ENCODE data around the gene GTPBP1. TPM values are rescaled to one million over a fixed set of nuclear protein-coding genes. Genes with fewer than 3 reads are reported as not detected.

GTPBP1 gene
- 5.4 to 11.2 TPM (median 10.0 TPM) in 5 replicates for total RNA-seq (2022; extraction: Qiagen RNA extraction; ENCODE audit: low read depth)

GRCh38 chr22:38705235-38706100, at the start of gene GTPBP1:
Gene GTPBP1, plus strand, starts transcription at chr22:38705944. Its CDS starts 12 bp downstream, at chr22:38705956.

GRCh38 chr22:38656256-38657044, 49.3 kb upstream of the GTPBP1 start, which contains the start of the genes CBY1 and FAM227A:
Gene CBY1, plus strand, starts transcription at chr22:38656638. Its CDS starts 11,417 bp downstream, at chr22:38668055.
Gene FAM227A, minus strand, starts transcription at chr22:38656392. Its CDS starts 6,224 bp downstream, at chr22:38650168.

DNA sequence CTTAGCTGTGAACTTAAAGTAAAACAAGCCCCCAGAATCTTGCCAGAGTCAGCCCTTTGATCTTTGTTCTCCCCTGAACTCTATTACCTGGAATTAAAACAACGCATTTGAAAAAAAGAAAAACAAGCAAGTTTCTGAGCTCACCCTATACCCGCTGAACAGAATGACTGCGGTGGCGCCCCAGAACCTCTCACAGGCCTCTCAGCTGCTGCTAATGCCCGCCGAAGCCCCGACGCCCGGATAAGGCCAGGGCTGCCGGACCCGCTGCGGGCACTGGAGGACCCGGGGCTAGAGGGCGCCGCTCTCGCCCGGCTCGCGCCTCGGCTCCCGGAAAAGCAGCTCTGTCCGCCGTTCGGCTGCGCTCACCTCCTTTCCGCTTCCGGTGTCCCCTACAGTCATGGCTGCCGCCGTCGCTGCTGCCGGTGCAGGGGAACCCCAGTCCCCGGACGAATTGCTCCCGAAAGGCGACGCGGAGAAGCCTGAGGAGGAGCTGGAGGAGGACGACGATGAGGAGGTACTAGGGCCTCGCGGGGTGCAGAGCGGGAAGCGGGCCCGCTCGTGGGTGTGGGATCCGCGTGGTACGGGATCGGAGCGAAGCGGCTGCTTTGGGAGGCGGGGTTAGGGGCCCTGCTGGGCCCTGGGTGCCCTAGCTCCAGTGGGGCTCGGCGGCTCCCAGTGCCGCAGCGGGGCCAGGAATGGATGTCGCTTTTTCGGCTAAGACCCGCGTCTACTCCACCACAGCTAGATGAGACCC, 24.0 kb upstream of the GTPBP1 start, which contains the start of gene TOMM22:
Gene TOMM22 (plus strand): TSS at position 376 of the 754 bp plus-strand sequence. CDS start 22 bp downstream, at position 398.

DNA sequence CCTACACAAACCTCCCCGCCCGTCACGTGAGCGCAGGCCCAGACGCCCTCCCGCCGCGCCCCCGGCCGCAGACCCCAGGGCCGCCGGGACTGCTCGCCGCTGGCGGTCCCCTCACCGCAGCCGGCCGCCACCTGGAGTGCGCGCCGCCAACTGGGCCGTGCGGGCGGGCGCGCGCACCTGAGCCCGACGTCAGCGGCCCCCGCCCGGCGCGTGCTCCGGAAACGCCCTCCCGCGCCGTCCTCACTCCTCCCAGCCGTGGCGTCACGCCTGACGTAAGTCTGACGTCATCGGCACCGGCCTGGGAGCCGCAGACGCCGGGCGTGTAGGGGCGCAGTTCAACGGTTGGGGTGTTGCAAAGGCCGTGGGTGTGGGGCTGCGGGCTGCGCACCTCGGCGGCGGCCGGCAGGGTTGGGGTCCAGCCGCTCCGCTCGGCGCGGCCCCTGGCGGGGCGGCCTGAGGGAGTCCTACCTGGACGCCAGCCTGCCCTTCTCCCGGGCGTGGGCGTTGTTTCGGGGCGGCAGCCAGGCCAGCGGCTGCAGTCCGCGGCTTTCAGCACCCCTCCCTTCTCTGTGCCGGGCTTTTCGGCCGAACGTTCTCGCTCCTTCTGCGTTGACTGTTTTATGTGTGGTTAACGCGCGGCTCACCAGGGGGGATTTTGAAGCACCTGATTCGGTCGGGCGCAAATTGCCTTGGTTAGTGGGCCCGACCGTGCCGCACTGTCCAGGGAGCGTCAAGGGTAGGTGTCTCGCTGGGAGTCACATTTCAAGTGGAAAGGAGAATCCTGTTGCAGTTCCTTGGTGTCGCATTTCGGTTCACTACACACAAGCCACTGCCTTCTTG, 4.7 kb upstream of the GTPBP1 start, which contains the start of gene JOSD1:
Gene JOSD1 (minus strand): TSS at position 155 of the 840 bp plus-strand sequence. CDS start 956 bp downstream, outside the sequence.

GRCh38 chr22:38755911-38756532, 50.3 kb downstream of the GTPBP1 start, which contains the start of gene SUN2:
Gene SUN2, minus strand, starts transcription at chr22:38755998. Its CDS starts 3,370 bp downstream, at chr22:38752628.

Other genes with a start within 250 kb of the GTPBP1 start
- gene KDELR3, start 237.8 kb upstream of the GTPBP1 start, total RNA-seq (2022; extraction: Qiagen RNA extraction; ENCODE audit: low read depth): 15.5 to 23.2 TPM (median 18.7 TPM) in 5 replicates
- 86.7 to 106 TPM (median 94.2 TPM) in 5 replicates for gene DDX17, start 199.6 kb upstream of the GTPBP1 start, total RNA-seq (2022; extraction: Qiagen RNA extraction; ENCODE audit: low read depth)
- gene DMC1, start 135.8 kb upstream of the GTPBP1 start, total RNA-seq (2022; extraction: Qiagen RNA extraction; ENCODE audit: low read depth): 2.4 to 5.4 TPM (median 3.3 TPM) in 5 replicates
- 0.68 to 1.1 TPM (median 0.95 TPM) in 5 replicates for gene FAM227A, start 49.6 kb upstream of the GTPBP1 start, total RNA-seq (2022; extraction: Qiagen RNA extraction; ENCODE audit: low read depth)
- 13.4 to 16.4 TPM (median 15.6 TPM) in 5 replicates for gene CBY1, start 49.3 kb upstream of the GTPBP1 start, total RNA-seq (2022; extraction: Qiagen RNA extraction; ENCODE audit: low read depth)
- 70.3 to 83.6 TPM (median 73.2 TPM) in 5 replicates for gene TOMM22, start 24.0 kb upstream of the GTPBP1 start, total RNA-seq (2022; extraction: Qiagen RNA extraction; ENCODE audit: low read depth)
- 27.4 to 34.4 TPM (median 32.0 TPM) in 5 replicates for gene JOSD1, start 5.0 kb upstream of the GTPBP1 start, total RNA-seq (2022; extraction: Qiagen RNA extraction; ENCODE audit: low read depth)
- 17.8 to 40.7 TPM (median 36.7 TPM) in 5 replicates for gene SUN2, start 50.1 kb downstream of the GTPBP1 start, total RNA-seq (2022; extraction: Qiagen RNA extraction; ENCODE audit: low read depth)
- 7.4 to 11.9 TPM (median 11.4 TPM) in 5 replicates for gene DNAL4, start 88.2 kb downstream of the GTPBP1 start, total RNA-seq (2022; extraction: Qiagen RNA extraction; ENCODE audit: low read depth)
- gene NPTXR, start 138.1 kb downstream of the GTPBP1 start, total RNA-seq (2022; extraction: Qiagen RNA extraction; ENCODE audit: low read depth): 8.3 to 15.1 TPM (median 11.2 TPM) in 5 replicates
- 20.3 to 34.4 TPM (median 30.8 TPM) in 5 replicates for gene CBX6, start 166.3 kb downstream of the GTPBP1 start, total RNA-seq (2022; extraction: Qiagen RNA extraction; ENCODE audit: low read depth)

Data from A549 treated with ZK216348 at 1 μM for 4 hours (cell line).